Measurements from ENCODE around the gene LSM4. TPM values are rescaled to one million over a fixed set of nuclear protein-coding genes. Genes with fewer than 3 reads are reported as not detected.
"Not testable (repeated sequence)": the region's sequence is repeated elsewhere in the genome, so short reads cannot be mapped to it uniquely, and the experiment has no call there.

LSM4 gene
- total and polyA plus RNA-seq, 2 of the 4 experiments (the other 2 are of a cell fraction) = 44.8 to 118 TPM

DNA sequence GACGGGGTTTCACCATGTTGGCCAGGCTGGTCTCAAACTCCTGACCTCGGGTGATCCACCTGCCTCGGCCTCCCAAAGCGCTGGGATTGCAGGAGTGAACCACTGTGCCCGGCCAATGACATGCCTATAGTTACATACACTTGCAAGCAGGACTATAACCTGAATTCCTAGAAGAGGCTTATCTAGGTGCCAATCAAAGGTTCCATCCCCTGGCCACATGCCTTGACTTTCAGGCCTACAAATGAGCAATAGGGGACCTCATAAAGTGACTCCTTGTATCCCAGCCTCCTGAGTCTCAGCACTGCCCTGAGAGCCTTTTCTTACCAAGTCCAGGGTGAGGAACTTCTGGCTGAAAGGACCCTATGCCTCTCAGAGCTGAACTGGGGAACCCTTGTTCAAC, 3.9 kb upstream of the LSM4 start (continued):
- TF ChIP-seq, protein P1, sequence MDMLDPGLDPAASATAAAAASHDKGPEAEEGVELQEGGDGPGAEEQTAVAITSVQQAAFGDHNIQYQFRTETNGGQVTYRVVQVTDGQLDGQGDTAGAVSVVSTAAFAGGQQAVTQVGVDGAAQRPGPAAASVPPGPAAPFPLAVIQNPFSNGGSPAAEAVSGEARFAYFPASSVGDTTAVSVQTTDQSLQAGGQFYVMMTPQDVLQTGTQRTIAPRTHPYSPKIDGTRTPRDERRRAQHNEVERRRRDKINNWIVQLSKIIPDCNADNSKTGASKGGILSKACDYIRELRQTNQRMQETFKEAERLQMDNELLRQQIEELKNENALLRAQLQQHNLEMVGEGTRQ (IDR thresholded peaks at IDR 0.05; ENCODE audit: low read depth, low read length) = no peak
- TF ChIP-seq, protein P2, sequence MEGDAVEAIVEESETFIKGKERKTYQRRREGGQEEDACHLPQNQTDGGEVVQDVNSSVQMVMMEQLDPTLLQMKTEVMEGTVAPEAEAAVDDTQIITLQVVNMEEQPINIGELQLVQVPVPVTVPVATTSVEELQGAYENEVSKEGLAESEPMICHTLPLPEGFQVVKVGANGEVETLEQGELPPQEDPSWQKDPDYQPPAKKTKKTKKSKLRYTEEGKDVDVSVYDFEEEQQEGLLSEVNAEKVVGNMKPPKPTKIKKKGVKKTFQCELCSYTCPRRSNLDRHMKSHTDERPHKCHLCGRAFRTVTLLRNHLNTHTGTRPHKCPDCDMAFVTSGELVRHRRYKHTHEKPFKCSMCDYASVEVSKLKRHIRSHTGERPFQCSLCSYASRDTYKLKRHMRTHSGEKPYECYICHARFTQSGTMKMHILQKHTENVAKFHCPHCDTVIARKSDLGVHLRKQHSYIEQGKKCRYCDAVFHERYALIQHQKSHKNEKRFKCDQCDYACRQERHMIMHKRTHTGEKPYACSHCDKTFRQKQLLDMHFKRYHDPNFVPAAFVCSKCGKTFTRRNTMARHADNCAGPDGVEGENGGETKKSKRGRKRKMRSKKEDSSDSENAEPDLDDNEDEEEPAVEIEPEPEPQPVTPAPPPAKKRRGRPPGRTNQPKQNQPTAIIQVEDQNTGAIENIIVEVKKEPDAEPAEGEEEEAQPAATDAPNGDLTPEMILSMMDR (conservative IDR thresholded peaks at IDR 0.05; ENCODE audit: low read depth, low read length) = no peak
- TF ChIP-seq RAD21 (IDR thresholded peaks at IDR 0.05; ENCODE audit: low read length) = no peak

DNA sequence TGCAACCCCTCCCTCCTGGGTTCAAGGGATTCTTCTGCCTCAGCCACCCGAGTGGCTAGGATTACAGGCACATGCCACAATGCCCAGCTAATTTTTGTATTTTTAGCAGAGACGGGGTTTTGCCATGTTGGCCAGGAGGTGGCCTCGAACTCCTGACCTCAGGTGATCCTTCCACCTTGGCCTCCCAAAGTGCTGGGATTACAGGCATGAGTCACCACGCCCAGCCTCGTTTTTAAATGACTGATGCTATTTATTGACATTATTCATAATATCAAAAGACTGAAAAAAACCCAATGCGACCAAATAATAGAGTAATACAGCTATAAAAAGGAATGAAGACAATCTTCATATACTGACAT, 1.5 kb upstream of the LSM4 start:
- H2AFZ ChIP-seq (replicated peaks; ENCODE audit: low read length, poor library complexity); H3K9ac ChIP-seq (ENCODE audit: low read depth, low read length); H2BK120ac ChIP-seq (ENCODE audit: low read depth, low read length); H4K5ac ChIP-seq (ENCODE audit: low read depth, low read length); H4K91ac ChIP-seq (ENCODE audit: insufficient read depth, low read depth, low read length); H3K27ac ChIP-seq (ENCODE audit: insufficient read depth, low read length); H3K27me3 ChIP-seq (ENCODE audit: control insufficient read depth, insufficient read depth, low read length); H2AK9ac ChIP-seq (replicated peaks; ENCODE audit: low read depth, low read length, poor library complexity); H2BK20ac ChIP-seq (ENCODE audit: low read depth, low read length); POLR2A ChIA-PET (ENCODE audit: unreplicated experiment); BruUV-seq (replicated peaks); H3K4me2 ChIP-seq (ENCODE audit: low read depth, low read length); H3K23ac ChIP-seq (ENCODE audit: low read depth, low read length); H3K14ac ChIP-seq (replicated peaks; ENCODE audit: low read depth, low read length); H2AK5ac ChIP-seq (ENCODE audit: low read depth, low read length); H3K4ac ChIP-seq (ENCODE audit: low read depth, low read length); H3K4me1 ChIP-seq (ENCODE audit: control insufficient read depth, insufficient read depth, low read length); H4K20me1 ChIP-seq (ENCODE audit: insufficient read depth, low read length); H2BK5ac ChIP-seq (ENCODE audit: low read depth, low read length, poor library complexity, severe bottlenecking); ATAC-seq (ENCODE audit: low read depth); DNase-seq; H3K18ac ChIP-seq (ENCODE audit: low read depth, low read length); H3K9me3 ChIP-seq (ENCODE audit: control insufficient read depth, insufficient read depth, low read length); dilution Hi-C loops (cut with HindIII; ENCODE audit: low sequenced_read_pairs, unreplicated experiment); H2BK15ac ChIP-seq (ENCODE audit: low read depth, low read length); H3K4me3 ChIP-seq (ENCODE audit: insufficient read depth, low read depth, low read length); H3K56ac ChIP-seq (ENCODE audit: extremely low read depth, insufficient read depth, low read length); H3K36me3 ChIP-seq (ENCODE audit: control insufficient read depth, insufficient read depth, low read length): not testable (repeated sequence)
- peak overlapping the region in 1 of 2 experiments; percentile 14; a peak in 1 of 4 replicates for H4K8ac ChIP-seq (ENCODE audit: low read depth in 2 of 2, low read length in 2 of 2)
- H3K9me1 ChIP-seq (ENCODE audit: insufficient read depth, low read length) = peaks cover 11% of the 10 kb centered on the region
- intact Hi-C loops (cut with micrococcal nuclease) = loop anchor here (5.0 kb wide), 1 partner anchor 122 kb away; the partner anchor contains the start of gene RAB3A
- in situ Hi-C loops (cut with MboI; ENCODE audit: low sequenced_read_pairs) = loop anchor here (5.0 to 10.0 kb wide), 2 partner anchors 47 to 130 kb away; partner anchors contain the start of gene MPV17L2
- H3K79me1 ChIP-seq (ENCODE audit: low read depth in 1 of 2, low read length in 2 of 2) = peaks cover 24 to 41% of the 10 kb centered on the region in 2 experiments
- CTCF ChIA-PET = interaction anchor here (0.8 to 1.0 kb wide), 3 partner anchors 43 to 72 kb away, joined by 3 to 4 read pairs (median 3); partner anchors contain the start of gene JUND
- WGBS, 2 experiments (ENCODE audit: extremely low coverage in 2 of 2, insufficient read length in 1 of 2) = 59% methylated on average over 3 of the region's 6 CpGs; no CpG with 5 or more reads in 1 of the 2 experiments

Measured in IMR-90 (cell line).